HG02852 (cell line): ENCODE data around the gene TEX54.
"Not testable (repeated sequence)": the region's sequence is repeated elsewhere in the genome, so short reads cannot be mapped to it uniquely, and the experiment has no call there.

ENCODE experiments used
- ATAC-seq: cut with Tn5 transposase; IDR thresholded peaks from one replicate; pipeline ENCODE4 v1.9.1; 2021; ENCODE audit warnings: mild to moderate bottlenecking, moderate library complexity; ENCODE audit not compliant: unreplicated experiment

Gene TEX54

DNA sequence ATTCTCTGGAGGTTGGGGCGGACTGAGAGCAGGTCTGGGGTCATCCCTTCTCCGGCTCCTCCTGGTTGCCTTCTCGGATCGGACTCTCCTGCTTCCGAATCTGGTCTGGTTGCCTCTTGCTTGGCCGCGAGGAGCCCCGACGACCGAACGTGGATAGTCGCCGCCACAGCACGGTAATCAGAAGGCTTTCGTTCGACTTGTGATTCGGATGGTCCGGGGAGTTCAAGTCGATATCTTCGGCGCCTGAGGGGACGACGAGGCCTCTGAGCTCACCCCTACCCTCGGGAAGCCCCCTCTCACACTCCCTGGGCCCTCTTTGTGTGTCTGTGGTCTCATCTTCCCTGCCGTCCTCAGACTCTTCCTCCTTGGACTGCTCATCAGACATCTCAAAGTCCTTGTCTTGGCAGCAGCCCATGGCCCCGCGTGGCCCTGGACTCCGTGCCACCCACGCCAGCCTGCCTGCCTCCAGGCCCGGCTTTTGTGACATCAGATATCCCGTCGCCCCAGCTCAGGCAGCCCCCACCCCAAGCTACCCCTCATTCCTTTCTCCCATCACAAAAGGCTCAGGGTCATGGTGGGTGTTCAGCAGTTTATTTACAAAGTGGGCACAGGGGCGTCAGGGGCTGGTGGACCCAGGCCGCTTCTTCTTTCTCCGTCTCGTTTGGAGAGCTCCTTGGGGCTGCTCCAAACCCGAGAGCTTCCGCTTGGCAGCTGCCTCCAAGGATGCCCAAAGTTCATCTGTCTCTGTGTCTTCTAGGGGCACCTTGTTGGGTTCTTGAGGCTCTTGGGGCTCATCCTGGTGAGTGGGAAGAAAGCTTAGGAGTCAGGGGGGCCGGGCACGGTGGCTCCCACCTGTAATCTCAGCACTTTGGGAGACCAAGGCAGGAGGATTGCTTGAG, at the start of gene TEX54:
TSS of gene TEX54 (minus strand) at position 506 of the 899 bp plus-strand sequence.
- peak; percentile 13 for ATAC-seq

- no peak for ATAC-seq
Observed at GRCh38 chr11:62882431-62882749, 49.7 kb upstream of the TEX54 start.

- ATAC-seq: peak; percentile 43
Observed at GRCh38 chr11:62881579-62882430, 49.2 kb upstream of the TEX54 start.

GRCh38 chr11:62880803-62881578, 48.4 kb upstream of the TEX54 start, which contains the start of gene SLC3A2:
Gene SLC3A2 (plus strand): TSS chr11:62880896. CDS start chr11:62881024, 128 bp downstream.
- peak; percentile 70 for ATAC-seq

GRCh38 chr11:62880231-62880802, 47.7 kb upstream of the TEX54 start:
- ATAC-seq: peak; percentile 16

GRCh38 chr11:62879235-62879978, 46.8 kb upstream of the TEX54 start:
- ATAC-seq: no peak

- no peak for ATAC-seq
Observed at GRCh38 chr11:62876712-62877111, 44.1 kb upstream of the TEX54 start.

- ATAC-seq: no peak
Observed at GRCh38 chr11:62875698-62876478, 43.2 kb upstream of the TEX54 start.

- ATAC-seq: no peak
Observed at GRCh38 chr11:62874851-62875250, 42.2 kb upstream of the TEX54 start.

DNA sequence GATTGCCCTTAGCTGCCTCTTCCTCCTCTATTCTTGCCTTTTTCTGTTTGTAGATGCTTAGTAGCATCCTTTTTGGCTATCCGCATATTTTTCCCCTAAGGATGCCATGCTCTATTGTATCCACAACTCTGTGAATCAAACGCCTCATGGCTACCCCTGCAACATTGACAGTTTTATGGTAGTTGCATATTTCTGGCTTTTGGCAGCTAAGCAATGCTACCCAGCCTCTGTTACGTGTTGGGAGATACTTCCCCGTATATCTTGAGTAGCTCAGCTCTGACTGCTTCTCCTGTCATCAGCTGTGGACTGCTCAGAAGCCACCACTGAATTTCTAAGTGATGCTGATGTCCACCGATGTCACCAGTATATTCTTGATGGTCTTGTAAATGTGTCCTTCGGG, 33.0 kb upstream of the TEX54 start:
- no peak for ATAC-seq

- ATAC-seq: no peak
Observed at GRCh38 chr11:62863687-62864335, 31.2 kb upstream of the TEX54 start.

- not testable (repeated sequence) for ATAC-seq
Observed at GRCh38 chr11:62861564-62862192, 29.0 kb upstream of the TEX54 start.

GRCh38 chr11:62860835-62861563, 28.4 kb upstream of the TEX54 start:
- no peak for ATAC-seq

DNA sequence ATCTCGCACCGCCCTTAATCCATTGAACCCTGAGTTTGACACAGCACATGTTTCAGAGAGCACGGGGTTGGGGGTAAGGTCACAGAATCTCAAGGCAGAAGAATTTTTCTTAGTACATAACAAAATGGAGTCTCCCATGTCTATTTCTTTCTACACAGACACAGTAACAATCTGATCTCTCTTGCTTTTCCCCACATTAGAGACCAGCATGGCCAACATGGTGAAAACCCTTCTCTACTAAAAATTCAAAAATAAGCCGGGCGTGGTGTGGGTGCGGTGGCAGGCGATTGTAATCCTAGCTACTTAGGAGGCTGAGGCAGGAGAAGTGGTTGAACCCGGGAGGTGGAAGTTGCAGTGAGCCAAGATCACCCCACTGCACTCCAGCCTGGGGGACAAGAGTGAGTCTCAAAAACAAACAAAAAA, 26.7 kb upstream of the TEX54 start:
- not testable (repeated sequence) for ATAC-seq

- ATAC-seq: no peak
Observed at GRCh38 chr11:62858201-62858600, 25.6 kb upstream of the TEX54 start.

- no peak for ATAC-seq
Observed at GRCh38 chr11:62857541-62857982, 24.9 kb upstream of the TEX54 start.

GRCh38 chr11:62856333-62856895, 23.8 kb upstream of the TEX54 start:
- ATAC-seq: no peak
